OCI-LY7 (cell line): ENCODE measurements around the gene ESR2. TPM values are rescaled to one million over a fixed set of nuclear protein-coding genes. Genes with fewer than 3 reads are reported as not detected.

ENCODE experiments used
- BruUV-seq: library from RNA; stranded (reverse); fragments of 400-500 nt; replicated peaks from 2 replicates; lab custom pipeline; 2021; lab: Mats Ljungman, UMichigan
- CTCF ChIA-PET: fragments of 300-600 bp; sonication (Branson Sonifier 250); formaldehyde crosslinking; loops from one replicate; lab custom pipeline; 2022; ENCODE audit warnings: antibody characterized with exemption; ENCODE audit not compliant: unreplicated experiment; lab: Charles Lee
- POLR2A ChIA-PET: fragments of 300-600 bp; sonication (Branson Sonifier 250); formaldehyde crosslinking; loops from one replicate; lab custom pipeline; 2022; ENCODE audit warnings: antibody characterized with exemption; lab: Charles Lee
- DNase-seq: peaks from one replicate; pipeline ENCODE4 v3.0.0-alpha.2; 2015; ENCODE audit warnings: low spot score
- H2AFZ ChIP-seq: fragments of 200-600 bp; sonication (generic), shearing (Covaris generic); 2 replicates; pipeline ENCODE4 v1.6.1; 2014; ENCODE audit warnings: mild to moderate bottlenecking, antibody characterized with exemption, low read length, moderate library complexity
- H3K27ac ChIP-seq: fragments of 200-600 bp; sonication (generic); 2 replicates; pipeline ENCODE4 v1.5.1; 2014; ENCODE audit warnings: mixed run types, low read depth, mild to moderate bottlenecking, moderate library complexity, low read length, inconsistent platforms; ENCODE audit not compliant: poor library complexity, severe bottlenecking
- H3K36me3 ChIP-seq: fragments of 200-600 bp; sonication (generic); 2 replicates; pipeline ENCODE4 v1.6.1; 2014; ENCODE audit warnings: mild to moderate bottlenecking, antibody characterized with exemption, low read length, moderate library complexity, mixed read lengths; ENCODE audit not compliant: insufficient read depth
- H3K4me1 ChIP-seq: fragments of 200-600 bp; sonication (generic); 2 replicates; pipeline ENCODE4 v1.5.1; 2014; ENCODE audit warnings: mild to moderate bottlenecking, low read length; ENCODE audit not compliant: insufficient read depth, poor library complexity, severe bottlenecking
- H3K4me2 ChIP-seq: fragments of 200-600 bp; sonication (generic); 2 replicates; pipeline ENCODE4 v1.6.1; 2014; ENCODE audit warnings: mild to moderate bottlenecking, low read length
- H3K4me3 ChIP-seq: fragments of 200-600 bp; sonication (generic); 2 replicates; pipeline ENCODE4 v1.5.1; 2014; ENCODE audit warnings: mild to moderate bottlenecking, low read depth, low read length; ENCODE audit not compliant: poor library complexity, severe bottlenecking
- H3K79me2 ChIP-seq: fragments of 200-600 bp; sonication (generic); 2 replicates; pipeline ENCODE4 v1.6.1; 2016; ENCODE audit warnings: low read depth, mild to moderate bottlenecking, low read length, moderate library complexity, mixed read lengths; ENCODE audit not compliant: insufficient read depth
- H3K9me2 ChIP-seq: fragments of 200-600 bp; sonication (generic); 2 replicates; pipeline ENCODE4 v1.6.1; 2016; ENCODE audit warnings: mild to moderate bottlenecking, low read length, mixed read lengths; ENCODE audit not compliant: insufficient read depth
- H3K9me3 ChIP-seq: fragments of 200-600 bp; sonication (generic); 2 replicates; pipeline ENCODE4 v1.6.1; 2014; ENCODE audit warnings: mild to moderate bottlenecking, mixed run types, low read length, mixed read lengths
- H4K20me1 ChIP-seq: fragments of 200-600 bp; sonication (generic); 2 replicates; pipeline ENCODE4 v1.6.1; 2014; ENCODE audit warnings: mild to moderate bottlenecking, antibody characterized with exemption, low read length, moderate library complexity, mixed read lengths; ENCODE audit not compliant: insufficient read depth
- CTCF ChIP-seq: fragments of 200-600 bp; sonication (generic); conservative IDR thresholded peaks from 2 replicates; pipeline ENCODE4 v1.5.1; 2014; ENCODE audit warnings: mild to moderate bottlenecking, antibody characterized with exemption, low read length, moderate library complexity, mixed read lengths
- EZH2phosphoT487 ChIP-seq: fragments of 200-600 bp; sonication (generic); IDR thresholded peaks from 2 replicates; pipeline ENCODE4 v1.6.1; 2018; ENCODE audit warnings: low read depth, borderline replicate concordance, mild to moderate bottlenecking, mixed run types, antibody characterized with exemption, low read length, moderate library complexity, mixed read lengths
- intact Hi-C: fragments of 100-400 bp; cut with micrococcal nuclease; formaldehyde crosslinking; loops from one replicate; pipeline ENCODE4 v1.10.0; 2022; ENCODE audit not compliant: unreplicated experiment
- total RNA-seq, 2 experiments: library from RNA; depleted of rRNA in 1 of 2; stranded (reverse); fragments of >200 nt in 1 of 2; shearing (Covaris generic) in 1 of 2; gene quantifications; 2 replicates each; pipeline ENCODE4 v1.2.3, GENCODE V29; 2014 to 2022

The ESR2 gene
- total RNA-seq, 2 experiments from 2014 or later = 13.4 to 37.7 TPM

GRCh38 chr14:64201921-64202545 lies 92.1 kb downstream of the ESR2 start:
- Histone ChIP-seq H3K4me3 (no peak overlapping the region), H3K36me3 (peaks cover 58% of the 10 kb centered on the region; the same call in 1 of the 2 replicates), H4K20me1 (no peaks in the 10 kb centered on the region), H3K4me2 (peak overlapping the region; percentile 8; the same call in 1 of the 2 replicates), H3K4me1 (peaks cover 7% of the 10 kb centered on the region), H3K79me2 (no peaks in the 10 kb centered on the region), H3K27ac (no peak overlapping the region), H2AFZ (no peak overlapping the region), H3K9me3 (no peaks in the 10 kb centered on the region), H3K9me2 (no peaks in the 10 kb centered on the region)
- TF ChIP-seq EZH2phosphoT487 = no peak
- TF ChIP-seq CTCF = no peak
- CTCF ChIA-PET = no interaction called here
- no TSS peak for BruUV-seq
- POLR2A ChIA-PET = interaction anchor here (0.5 kb wide), 1 partner anchor 11 kb away, joined by 3 read pairs; no protein-coding TSS in a partner anchor
- intact Hi-C loops = no loop called here
- no peak for DNase-seq

- H3K36me3 ChIP-seq = peaks cover 53% of the 10 kb centered on the region; the same call in 1 of the 2 replicates
- peaks cover 7% of the 10 kb centered on the region for H3K4me1 ChIP-seq
- H3K27ac ChIP-seq = no peak overlapping the region
- TF ChIP-seq CTCF (no peak), EZH2phosphoT487 (no peak)
- ChIA-PET POLR2A (interaction anchor here (0.6 kb wide), 2 partner anchors 10 to 118 kb away, joined by 3 to 4 read pairs; no protein-coding TSS in a partner anchor), CTCF (no interaction called here)
- no peak for DNase-seq
- H3K9me2 ChIP-seq = no peaks in the 10 kb centered on the region
- no peaks in the 10 kb centered on the region for H4K20me1 ChIP-seq
- intact Hi-C loops = no loop called here
- no TSS peak for BruUV-seq
- H3K4me3 ChIP-seq = no peak overlapping the region
- no peaks in the 10 kb centered on the region for H3K79me2 ChIP-seq
- no peaks in the 10 kb centered on the region for H3K9me3 ChIP-seq
- no peak overlapping the region for H2AFZ ChIP-seq
- no peak overlapping the region for H3K4me2 ChIP-seq
These were observed 92.9 kb downstream of the ESR2 start for GRCh38 chr14:64201296-64201695.

- POLR2A ChIA-PET = interaction anchor here (0.9 to 1.2 kb wide), 2 partner anchors 19 to 27 kb away, joined by 3 read pairs; no protein-coding TSS in a partner anchor
- CTCF ChIA-PET = no interaction called here
These were observed 94.0 kb downstream of the ESR2 start for GRCh38 chr14:64200170-64200569.

More at GRCh38 chr14:64200170-64200569, 94.0 kb downstream of the ESR2 start:
- no peaks in the 10 kb centered on the region for H3K79me2 ChIP-seq
- H3K9me3 ChIP-seq = no peaks in the 10 kb centered on the region
- intact Hi-C loops = no loop called here
- no peak for DNase-seq
- no peak overlapping the region for H3K4me2 ChIP-seq
- H3K27ac ChIP-seq = no peak overlapping the region
- H4K20me1 ChIP-seq = no peaks in the 10 kb centered on the region
- peaks cover 51% of the 10 kb centered on the region; the same call in 1 of the 2 replicates for H3K36me3 ChIP-seq
- TF ChIP-seq EZH2phosphoT487 = no peak
- TF ChIP-seq CTCF = no peak
- BruUV-seq = no TSS peak
- peaks cover 7% of the 10 kb centered on the region for H3K4me1 ChIP-seq
- no peaks in the 10 kb centered on the region for H3K9me2 ChIP-seq
- no peak overlapping the region for H2AFZ ChIP-seq
- H3K4me3 ChIP-seq = no peak overlapping the region
